ENCODE data around the gene OSBPL10.

Gene OSBPL10

DNA sequence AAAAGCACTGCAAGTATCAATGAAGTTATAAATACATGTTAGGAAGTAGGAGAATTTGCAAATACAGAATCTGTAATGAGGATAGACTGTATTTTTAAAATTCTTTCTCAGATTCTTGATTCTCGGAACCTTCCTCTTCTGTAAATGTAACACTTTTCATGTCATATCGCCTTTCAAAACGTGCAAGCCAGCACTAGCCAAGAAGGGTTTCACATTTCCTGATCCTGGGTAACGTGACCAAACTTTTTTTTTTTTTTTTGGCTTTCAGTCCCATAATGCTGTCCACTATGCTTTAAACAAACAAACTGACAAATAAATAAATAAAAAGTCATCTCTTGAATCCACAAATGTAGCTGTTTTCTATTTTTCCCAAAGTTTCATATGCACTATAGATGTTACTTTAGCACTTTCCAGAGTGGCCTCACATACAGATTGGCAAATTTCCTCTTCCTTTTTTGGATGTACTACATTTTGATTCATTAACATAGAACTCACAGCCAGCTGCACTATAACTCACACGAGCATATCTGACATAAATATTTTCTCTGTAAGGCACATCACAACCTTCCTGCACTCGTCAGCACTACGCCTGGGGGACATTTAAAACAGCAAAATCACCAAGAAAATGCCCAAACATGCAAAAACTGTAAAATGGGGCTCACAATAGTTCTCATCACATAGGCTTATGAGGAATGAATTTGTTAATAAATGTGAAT, 208.1 kb downstream of the OSBPL10 start:
- DNase-seq (ENCODE audit: low read depth), result no peak

GRCh38 chr3:31772272-31772671, 208.8 kb downstream of the OSBPL10 start:
- DNase-seq (ENCODE audit: low read depth), result no peak

DNA sequence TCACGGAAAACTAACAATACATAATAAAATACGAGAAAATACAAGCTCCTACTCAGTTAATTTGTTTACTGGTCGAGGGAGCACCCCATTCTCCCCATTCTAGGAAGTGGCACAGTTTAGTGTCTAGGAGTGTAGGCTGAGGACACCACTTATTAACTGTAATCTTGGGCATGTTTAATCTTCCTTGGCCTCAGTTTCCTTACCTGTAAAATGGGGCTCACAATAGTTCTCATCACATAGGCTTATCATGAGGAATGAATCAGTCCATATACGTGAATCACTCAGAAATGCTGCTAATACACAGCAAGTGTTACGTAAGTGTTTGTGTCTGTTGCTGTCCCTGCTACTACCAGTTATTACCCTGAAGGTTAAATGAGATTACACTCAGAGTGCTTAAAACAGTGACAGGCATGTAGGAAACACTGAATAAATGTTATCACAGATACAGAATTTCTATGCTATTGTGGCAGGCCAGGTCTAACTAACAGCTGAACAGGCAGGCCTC, 210.2 kb downstream of the OSBPL10 start:
- DNase-seq (ENCODE audit: low read depth), result no peak

DNA sequence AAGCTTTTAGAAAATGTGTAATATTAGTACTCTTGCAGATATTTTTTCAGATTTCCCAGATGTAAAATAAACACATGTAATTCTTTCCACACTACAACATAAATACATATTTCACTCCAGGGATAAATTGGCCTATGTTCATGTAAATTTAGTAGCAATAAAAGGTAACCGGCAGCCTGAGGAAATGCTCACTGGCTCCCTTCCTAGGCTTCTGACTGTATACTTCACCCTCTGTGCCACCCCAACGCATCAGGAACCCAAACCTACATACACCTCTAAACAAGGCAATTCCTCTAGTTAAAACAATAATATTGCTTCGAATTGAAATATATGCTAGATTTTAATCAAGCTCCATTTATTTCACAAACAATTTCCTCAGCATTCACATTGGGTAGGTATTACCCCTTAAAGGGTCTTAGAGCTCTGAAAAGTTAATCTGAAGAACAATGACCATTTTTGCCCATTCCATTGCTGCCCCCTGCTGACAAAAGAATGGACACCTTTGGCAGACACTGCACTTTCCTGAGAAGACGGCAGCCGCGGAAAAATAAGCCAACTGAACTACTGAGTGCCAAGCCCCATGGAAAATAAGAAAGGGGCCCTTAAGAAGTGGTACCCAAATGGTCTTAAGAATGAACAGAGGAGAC, 212.5 kb downstream of the OSBPL10 start:
- DNase-seq (ENCODE audit: low read depth), result no peak

GRCh38 chr3:31767920-31768319, 213.1 kb downstream of the OSBPL10 start:
- no peak for DNase-seq (ENCODE audit: low read depth)

- DNase-seq (ENCODE audit: low read depth), result no peak
These were observed 214.4 kb downstream of the OSBPL10 start for GRCh38 chr3:31766669-31767068.

DNA sequence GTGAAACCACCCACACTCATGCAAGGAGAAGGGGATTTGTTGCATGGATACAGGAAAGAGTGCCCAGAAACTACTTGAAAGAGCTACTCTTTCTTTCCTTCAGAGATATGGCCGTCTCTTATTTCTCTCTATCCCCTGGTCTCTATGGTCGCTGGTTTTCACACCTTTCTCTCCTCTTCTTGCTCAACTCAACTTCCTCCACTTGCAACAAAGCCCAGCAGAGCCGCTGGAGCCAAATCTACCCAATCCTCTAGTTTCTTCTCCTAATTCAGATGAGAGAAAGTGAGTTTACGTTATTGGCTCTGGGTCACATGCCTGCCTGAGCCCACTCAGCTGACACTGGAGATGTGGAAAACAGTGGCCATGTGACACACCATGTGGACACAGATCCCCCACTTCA, 215.2 kb downstream of the OSBPL10 start:
- no peak for DNase-seq (ENCODE audit: low read depth)

GRCh38 chr3:31763731-31764130, 217.3 kb downstream of the OSBPL10 start:
- no peak for DNase-seq (ENCODE audit: low read depth)

DNA sequence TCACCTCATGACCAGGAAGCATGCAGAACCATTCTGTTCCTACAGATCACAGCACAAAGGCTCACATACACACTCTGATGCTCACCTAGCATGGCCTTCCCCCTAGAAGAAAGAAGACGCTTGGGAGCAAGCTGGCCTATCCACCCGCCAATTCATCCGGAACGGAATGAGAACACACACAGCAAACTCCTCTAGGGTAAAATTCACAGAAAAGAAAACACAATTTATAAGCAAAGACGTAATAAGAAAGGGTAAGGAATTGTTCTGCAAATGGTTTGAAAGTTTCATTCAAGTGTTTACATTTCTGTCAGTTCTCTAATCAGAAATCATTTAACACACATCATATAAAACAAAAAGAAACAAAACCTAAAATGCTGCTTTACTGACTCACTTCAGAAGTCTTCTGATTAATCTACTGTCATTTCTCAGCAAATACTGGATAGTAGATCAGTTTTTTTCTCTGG, 218.1 kb downstream of the OSBPL10 start:
- no peak for DNase-seq (ENCODE audit: low read depth)

DNA sequence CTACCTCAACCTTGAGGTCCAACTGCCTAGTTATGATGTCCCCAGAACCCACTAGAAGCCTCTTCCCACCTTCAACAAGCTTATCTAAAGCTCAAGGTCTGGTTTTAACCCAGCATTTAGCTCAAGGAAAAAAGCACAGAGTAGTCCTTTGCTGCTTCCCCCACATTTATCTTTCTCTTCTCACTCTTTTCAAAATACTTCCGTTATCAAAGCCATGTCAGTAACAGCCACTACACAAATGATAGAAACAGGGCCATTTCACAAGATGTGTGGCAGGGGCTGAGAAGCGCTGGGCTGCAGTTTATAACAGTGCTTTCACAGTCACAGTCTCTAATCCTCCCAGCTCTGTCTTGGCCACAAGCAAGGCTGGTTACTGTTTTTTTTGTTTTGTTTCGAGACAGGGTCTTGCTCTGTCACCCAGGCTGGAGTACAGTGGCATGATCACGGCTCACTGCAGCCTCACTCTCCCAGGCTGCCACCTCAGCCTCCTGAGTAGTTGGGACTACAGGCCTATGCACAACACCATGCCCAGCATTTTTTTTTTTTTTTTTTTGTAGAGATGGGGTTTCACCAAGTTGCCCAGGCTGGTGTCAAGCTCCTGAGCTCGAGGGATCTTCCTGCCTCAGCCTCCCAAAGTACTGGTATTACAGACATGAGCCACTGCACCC, 218.8 kb downstream of the OSBPL10 start:
- DNase-seq (ENCODE audit: low read depth), result no peak

DNA sequence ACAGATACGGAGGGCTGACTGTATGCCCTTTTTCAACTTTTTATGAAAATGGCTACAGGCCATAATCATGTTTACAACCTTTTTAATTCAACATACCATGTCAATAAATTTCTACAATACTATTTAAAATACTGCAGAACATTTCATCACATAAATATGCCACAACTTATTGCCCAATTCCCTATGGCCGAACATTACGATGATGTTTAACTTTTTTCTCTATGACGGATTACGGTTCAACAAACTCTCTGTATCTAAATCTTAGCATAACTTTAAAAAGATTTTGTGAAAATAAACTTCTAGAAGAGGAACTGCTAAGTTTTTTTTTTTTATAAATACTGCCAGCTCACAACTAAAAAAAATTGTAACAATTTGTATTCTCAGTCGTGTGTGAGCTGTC, 220.4 kb downstream of the OSBPL10 start:
- DNase-seq (ENCODE audit: low read depth), result no peak

- DNase-seq (ENCODE audit: low read depth), result no peak
These were observed 222.6 kb downstream of the OSBPL10 start for GRCh38 chr3:31758322-31758965.

DNA sequence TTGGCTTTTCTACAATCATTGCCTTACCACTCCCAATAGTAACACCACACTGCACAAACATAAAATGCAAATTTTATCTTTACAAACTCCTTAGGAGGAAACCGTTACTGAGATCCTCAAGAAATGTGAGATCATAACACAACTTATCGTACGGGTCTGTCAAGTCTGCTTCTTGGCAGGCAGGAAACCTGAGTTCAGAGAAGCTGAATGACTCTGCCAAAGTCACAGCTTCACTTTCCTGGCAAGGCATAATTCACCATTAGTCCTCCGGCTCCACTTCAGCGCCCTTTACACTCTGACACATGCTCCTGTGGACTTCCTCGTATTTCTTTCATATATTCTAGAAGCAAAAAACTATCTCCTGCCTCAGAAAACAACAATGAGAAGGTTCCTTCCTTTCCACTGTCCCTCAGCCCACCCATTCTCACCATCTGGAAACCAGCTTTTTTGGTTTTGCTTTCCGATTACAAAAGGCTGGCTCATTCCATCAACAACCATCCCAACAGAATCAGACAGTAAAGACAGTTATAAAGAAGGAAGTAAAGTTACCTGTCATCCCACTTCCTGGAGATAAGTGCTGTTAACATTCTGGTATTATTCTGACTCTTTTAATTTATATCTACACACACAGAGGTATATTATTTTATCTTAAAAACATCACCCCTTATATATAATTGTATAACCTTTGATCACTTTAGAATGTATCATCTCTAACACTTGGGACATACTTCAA, 225.0 kb downstream of the OSBPL10 start:
- no peak for DNase-seq (ENCODE audit: low read depth)

- no peak for DNase-seq (ENCODE audit: low read depth)
These were observed 226.3 kb downstream of the OSBPL10 start for GRCh38 chr3:31754575-31755278.

- DNase-seq (ENCODE audit: low read depth), result no peak
These were observed 228.0 kb downstream of the OSBPL10 start for GRCh38 chr3:31753050-31753425.

- no peak for DNase-seq (ENCODE audit: low read depth)
These were observed 228.6 kb downstream of the OSBPL10 start for GRCh38 chr3:31752305-31753049.

DNA sequence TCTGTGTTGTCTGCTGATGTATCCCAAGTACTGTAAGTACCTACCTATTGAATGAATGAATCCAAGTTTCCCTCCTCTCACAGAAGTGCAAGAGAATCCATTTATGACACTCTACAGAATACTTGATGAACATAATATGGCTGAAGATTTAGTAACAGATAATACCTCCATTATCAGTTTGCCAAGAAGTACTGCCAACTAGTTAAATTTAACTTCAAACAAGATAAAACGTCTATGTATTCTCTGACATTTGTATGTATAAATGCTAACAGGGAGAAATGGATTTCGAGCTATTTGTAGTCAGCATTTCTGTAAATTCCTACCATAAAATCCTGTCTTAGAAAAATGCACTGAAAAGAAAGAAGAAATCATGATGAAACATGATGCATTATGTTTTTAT, 230.7 kb downstream of the OSBPL10 start:
- DNase-seq (ENCODE audit: low read depth), result no peak

DNA sequence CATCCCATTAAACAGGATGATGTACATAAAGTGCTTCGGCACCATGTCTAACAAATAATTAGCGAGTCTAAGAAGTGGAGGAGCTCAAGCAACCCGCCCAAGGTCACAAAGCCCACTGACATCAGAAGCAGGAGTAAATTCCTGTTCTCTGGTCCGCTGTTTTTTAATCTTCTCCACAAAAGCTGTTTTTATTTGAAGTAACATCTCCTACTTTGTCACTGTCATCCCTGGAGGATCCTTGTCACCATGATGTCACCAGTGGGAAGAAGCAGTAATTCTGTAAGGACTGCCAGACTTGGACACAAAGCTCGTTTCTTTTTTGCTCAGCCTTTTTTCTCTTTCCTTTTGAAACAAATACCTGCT, 232.1 kb downstream of the OSBPL10 start:
- DNase-seq (ENCODE audit: low read depth), result no peak

- DNase-seq (ENCODE audit: low read depth), result no peak
These were observed 232.7 kb downstream of the OSBPL10 start for GRCh38 chr3:31748281-31748932.

- no peak for DNase-seq (ENCODE audit: low read depth)
These were observed 233.3 kb downstream of the OSBPL10 start for GRCh38 chr3:31747785-31748184.
